CD1c-positive myeloid dendritic cell (primary cell): ENCODE measurements around the gene ELK1.

Experiments
- DNase-seq: peaks from one replicate; pipeline ENCODE4 v3.0.0-alpha.2; 2016; ENCODE audit errors: extremely low spot score

The ELK1 gene

DNA sequence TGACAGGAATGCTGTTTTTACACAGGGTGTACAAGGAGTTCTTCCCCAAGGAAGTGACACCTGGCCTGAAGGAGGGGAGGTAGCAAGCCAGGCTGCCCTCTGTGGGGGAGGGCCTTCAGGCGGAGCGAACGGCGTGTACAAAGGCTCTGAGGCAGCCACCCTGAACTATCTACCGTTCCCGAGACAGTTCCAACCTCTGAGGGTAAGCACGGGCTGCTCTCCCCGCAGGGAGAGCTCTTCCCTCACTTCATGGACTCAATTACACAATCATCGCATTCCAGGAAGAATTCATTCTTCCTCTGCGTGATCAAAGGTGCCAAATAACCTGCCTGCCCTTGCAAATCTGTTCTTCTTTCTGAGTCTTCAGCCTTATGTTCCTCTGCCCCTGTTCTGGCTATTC is 4.8 kb downstream of the ELK1 start:
- DNase-seq: no peak

DNA sequence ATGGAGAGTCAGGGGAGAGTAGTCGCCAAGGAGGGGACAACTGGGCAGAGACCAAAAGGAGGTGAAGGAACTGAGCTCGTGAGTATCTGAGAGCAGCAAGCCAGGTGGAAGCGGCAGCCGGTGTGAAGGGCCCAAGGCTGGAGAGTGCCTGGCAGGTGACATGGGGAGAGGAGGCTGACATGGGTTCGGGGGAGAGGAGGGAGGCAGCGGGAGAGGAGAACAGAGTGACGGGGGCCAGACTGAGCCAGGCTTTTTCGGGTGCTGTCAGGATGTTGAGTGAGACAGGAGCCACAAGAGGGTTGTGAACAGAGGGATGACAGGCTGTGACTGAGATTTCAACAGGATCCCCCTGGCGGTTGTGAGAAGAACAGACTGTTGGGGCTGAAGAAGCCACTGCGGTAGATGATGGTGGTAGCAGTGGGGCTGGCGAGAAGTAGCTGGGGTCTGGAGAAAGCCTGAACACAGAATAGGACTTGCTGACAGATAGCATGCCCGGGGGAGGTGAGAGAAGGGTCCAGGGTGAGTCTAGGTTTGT is 5.7 kb downstream of the ELK1 start:
- peak; percentile 3 for DNase-seq

- DNase-seq: peak; percentile 39
Measured at GRCh38 chrX:47643926-47644325, 6.4 kb downstream of the ELK1 start.

DNA sequence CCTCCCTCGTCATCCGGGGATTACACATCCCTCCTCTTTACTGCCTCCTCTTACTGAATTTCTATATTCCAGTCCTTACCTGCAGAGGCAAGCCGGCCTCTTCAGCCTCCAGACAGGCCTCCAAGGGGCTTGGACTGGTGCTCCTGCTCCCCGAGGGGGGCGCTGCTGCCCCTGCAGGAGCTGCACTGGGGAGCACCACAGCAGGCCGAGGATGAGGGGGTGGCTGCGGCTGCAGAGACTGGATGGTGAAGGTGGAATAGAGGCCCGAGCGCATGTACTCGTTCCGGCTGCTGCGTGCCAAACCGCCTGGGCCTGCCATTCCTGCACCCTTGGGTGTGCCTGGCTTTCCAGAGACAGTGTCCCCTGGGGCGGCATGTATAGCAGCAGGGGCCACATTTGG is 11.5 kb downstream of the ELK1 start:
- no peak for DNase-seq

- peak; percentile 75 for DNase-seq
Measured at GRCh38 chrX:47637546-47638195, 12.7 kb downstream of the ELK1 start.

DNA sequence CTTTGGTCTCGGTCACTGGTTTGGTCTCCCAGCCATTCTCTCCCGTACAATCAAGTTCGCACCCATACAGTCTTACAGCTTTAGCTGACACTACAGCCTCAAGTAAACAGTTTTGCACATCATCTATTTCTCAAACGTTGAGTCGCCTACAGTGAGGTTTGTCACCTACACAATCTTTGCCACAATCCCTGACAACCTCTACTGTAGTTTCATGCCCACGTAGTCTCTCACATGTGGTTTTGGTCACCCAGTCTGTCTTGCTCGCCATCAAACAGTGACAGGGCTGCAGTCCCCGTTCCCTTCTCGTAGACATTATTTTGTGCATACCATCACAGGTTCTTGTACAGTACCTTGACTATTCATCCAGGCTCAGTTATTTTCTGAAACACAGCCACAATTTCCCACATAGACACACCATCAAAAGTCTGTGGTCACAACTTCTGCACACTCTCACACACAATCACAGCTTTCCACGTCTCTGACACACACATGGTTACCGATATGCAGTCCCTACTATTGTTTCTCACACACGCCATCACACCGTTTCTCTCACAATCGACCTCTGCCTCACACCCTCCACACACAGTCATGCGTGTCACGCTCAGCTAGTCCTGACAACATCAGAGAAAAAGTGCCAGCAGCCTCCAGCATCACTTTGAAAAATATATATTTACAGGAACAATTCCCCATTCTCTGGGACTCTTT is 15.3 kb downstream of the ELK1 start:
- peak; percentile 8 for DNase-seq

DNA sequence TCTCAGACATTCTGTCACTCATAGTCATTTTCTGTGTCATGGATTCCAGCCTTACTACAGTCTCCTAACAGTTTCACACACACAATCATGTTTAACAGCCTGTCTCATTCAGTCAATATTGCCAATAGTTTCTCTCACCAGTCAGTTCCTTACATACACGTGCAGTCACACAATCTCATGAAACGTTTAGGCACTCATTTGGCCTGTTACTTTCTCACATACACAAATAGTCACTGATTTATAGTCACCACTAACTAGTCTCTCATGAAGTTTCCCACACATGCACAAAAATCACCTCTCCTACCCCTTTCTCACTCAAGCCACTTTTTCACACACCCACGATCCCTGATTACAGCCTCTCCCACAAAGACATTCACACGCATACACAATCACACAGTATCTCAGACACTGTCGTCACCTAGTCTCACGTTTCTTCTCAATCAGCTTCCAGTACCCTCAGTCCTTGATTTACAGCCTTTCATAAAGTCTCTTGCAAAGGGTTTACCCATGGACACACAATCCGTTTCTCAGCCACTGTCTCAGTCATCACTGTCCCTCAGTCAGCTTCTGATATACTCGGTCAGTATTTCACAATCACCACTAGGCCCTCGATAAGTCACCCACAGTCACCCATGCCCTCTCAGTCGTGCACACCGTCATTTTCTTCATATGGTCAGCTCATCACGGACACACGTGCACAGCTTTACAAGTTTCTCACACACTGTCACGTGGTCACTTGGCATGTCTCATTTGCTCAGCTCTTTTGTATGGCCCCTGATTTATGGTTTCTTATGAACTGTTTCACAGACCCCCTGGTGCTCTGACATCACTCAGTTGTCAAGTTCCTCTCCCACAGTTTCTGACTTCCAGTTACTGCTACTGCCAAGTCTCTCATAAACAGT is 16.4 kb downstream of the ELK1 start:
- peak; percentile 70 for DNase-seq

GRCh38 chrX:47632666-47633065 is 17.7 kb downstream of the ELK1 start:
- DNase-seq: peak; percentile 80

- DNase-seq: no peak
Measured at GRCh38 chrX:47631676-47632075, 18.7 kb downstream of the ELK1 start.

- DNase-seq: peak; percentile 50
Measured at GRCh38 chrX:47629419-47630200, 20.8 kb downstream of the ELK1 start, which contains the start of gene CFP. CFP (minus strand) TSS chrX:47629930; CDS start chrX:47629844, 86 bp downstream.

GRCh38 chrX:47628982-47629381 is 21.4 kb downstream of the ELK1 start:
- DNase-seq: peak; percentile 35

DNA sequence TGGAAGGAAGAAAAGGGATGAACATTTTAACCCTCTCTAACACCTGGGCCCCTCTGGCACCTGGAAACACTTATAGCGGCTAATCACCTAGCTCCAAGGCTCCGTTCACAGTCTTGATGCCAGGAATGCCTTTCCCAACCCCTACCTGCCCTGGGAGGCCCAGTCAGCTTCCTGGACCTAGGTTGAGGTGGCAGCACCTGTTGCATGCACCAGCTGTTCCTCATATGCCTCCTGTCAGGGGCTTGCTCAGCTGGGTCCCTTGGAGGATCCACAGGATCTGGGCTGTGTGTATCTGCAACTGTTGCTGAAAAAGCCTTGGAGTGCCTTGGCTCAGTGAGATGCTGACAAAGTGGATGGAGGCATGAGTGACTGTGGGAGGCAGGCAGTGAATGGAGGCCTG is 25.0 kb downstream of the ELK1 start:
- no peak for DNase-seq

GRCh38 chrX:47623540-47624027 is 26.8 kb downstream of the ELK1 start:
- peak; percentile 50 for DNase-seq

GRCh38 chrX:47621851-47622250 is 28.5 kb downstream of the ELK1 start:
- DNase-seq: no peak

- no peak for DNase-seq
Measured at GRCh38 chrX:47620303-47620685, 30.1 kb downstream of the ELK1 start.

GRCh38 chrX:47619486-47620302 is 30.7 kb downstream of the ELK1 start, which contains the start of gene SYN1:
SYN1 (minus strand) TSS chrX:47619857; CDS start chrX:47619728, 129 bp downstream.
- peak; percentile 86 for DNase-seq

DNA sequence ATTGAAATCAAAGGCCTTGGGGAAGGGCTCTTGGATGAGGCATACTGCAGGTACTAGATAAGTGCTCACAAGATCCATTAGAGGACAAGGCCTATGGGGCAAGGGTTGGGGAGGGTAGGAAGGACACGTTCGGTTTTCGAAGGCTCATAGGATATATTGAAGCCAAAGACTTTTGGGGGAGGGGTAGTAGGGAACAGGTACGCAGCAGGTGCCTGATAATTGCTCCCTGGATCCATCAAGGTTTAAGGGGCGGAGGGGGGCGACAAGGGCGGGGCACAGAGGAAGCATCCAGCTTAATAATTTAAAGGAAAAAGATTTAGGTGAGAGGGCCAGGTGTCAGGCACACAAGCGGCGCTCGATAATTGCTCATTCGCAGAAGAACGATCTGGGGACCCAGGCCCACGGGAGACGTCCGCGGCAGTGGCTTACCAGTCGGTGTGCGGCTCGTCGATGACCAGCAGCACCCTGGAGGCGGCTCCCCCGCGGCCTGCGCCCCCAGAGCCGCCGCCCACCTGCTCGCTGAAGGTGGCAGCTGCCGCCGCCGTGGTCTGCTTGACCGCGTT is 31.4 kb downstream of the ELK1 start:
- no peak for DNase-seq

DNA sequence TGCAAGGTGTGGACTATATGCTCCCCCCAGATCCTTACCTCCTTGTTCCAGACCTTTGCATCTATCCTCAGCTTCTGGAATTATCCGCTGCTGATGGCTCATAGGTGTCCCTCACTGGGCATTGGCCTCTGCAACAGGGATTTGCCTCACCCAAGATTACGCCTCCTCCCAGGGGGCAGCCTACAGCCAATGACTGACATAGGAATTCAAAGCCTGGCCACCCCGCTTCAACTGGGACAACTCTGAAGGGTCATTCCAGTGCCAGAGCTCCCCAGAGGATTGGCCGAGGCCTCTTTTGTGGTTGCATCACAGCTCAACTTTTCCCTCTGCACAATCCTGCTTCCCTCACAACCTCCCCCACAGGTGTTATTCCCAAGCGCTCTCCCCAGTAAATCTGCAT is 35.7 kb downstream of the ELK1 start:
- no peak for DNase-seq

GRCh38 chrX:47613082-47613481 is 37.3 kb downstream of the ELK1 start:
- DNase-seq: no peak

DNA sequence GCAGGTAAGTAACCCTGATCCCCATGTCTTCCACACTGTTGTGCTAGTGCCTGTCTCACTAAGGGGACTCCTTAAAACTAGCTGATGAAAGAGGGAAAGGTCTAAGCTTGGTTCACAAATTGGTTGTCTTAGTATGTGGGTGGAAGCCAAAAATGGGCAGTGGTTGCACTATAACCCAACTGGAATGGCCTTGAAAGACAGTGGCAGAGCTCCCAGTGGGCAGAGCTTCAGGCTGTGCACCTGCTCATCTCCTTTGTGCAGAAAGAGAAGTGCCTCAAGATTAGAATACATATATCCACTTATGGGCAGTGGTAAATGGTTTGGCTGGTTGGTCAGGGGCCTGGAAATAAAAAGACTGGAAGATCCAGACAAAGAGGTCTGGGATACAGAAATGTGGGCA is 37.9 kb downstream of the ELK1 start:
- no peak for DNase-seq
